ENCODE measurements around the gene SPAG5.

SPAG5 gene

DNA sequence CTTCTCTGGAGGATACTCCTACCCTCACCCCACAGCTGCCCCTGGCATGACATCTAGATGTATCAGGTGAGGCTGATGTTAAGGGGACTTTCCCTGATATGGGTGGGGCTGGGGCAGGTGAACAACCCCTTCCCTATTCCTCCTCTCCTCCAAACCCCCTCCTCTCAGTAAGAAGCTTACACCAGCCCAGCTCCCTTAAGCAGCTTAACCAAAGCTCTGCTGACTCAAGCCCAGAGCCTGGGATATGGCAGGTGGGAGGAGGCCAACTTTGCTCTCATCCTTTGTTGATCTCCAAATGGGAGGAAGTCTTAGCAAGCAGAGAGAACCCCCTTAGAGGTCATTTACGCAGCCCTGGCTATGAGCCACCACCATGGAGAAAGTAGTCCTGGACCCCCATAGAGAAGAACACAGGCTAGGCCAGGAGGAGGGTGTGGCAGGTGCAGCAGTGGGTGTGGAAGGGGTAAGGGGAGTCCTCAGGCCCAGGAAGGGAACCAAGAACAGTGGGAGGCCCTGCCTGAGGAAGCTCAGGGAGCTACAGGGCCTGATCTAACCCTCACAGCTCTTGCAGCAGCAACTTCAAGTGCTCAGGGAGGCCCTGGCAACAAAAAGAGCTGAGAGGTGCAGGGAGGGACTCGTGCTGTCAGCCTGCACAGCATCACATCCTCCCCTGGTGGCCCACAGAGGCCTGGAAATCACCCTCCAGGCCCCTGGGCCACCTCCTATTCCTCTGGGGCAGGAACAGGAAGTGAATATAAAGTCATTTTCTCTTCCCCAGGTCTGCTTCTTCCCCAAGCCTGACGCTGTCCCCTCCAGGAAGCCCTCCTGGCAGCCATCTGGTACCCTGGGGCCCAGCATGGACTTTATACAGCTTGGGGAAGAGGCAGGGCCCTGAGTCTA, 49.3 kb downstream of the SPAG5 start:
- H3K4me3 ChIP-seq (ENCODE audit: low read length) = no peak overlapping the region; the same call in 1 of the 2 replicates
- no peak for TF ChIP-seq ZNF274 (IDR thresholded peaks at IDR 0.05; ENCODE audit: low read depth, low read length)

DNA sequence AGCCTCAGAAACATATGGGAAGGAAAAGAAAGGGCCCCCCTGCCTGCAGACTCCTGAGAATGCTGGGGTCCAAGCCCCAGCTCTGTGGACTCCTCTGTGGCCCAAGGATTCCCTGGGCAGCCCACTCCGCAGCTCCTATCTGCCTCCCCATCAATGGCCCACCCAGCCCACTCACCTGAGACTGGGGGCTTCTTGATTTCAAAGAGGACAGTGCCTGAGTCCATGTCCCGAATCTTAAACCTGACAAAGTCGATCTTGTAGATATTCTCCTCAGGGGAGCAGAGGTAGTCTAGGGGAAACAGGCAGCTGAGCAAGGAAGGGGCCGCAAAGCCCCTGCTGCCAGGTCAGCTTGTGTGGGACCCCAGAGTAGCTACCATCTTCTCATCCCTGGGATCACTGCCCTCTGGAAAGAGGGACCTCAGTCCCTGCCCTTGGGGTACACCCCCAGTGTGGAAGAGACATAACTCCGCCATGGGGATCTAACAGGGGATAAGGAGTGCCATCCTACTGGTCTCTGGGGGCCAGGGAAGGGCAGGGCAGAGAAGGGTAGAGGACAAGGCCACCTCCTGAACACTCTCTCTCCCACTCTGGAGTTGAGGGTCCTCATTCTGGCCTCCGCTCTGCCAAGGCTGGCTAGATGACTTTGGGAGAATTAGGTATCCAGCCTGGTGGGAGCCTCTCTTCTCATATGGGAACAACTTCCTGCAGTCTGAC, 50.3 kb downstream of the SPAG5 start:
- no peak overlapping the region for H3K4me3 ChIP-seq (ENCODE audit: low read length)
- no peak for TF ChIP-seq ZNF274 (IDR thresholded peaks at IDR 0.05; ENCODE audit: low read depth, low read length)

DNA sequence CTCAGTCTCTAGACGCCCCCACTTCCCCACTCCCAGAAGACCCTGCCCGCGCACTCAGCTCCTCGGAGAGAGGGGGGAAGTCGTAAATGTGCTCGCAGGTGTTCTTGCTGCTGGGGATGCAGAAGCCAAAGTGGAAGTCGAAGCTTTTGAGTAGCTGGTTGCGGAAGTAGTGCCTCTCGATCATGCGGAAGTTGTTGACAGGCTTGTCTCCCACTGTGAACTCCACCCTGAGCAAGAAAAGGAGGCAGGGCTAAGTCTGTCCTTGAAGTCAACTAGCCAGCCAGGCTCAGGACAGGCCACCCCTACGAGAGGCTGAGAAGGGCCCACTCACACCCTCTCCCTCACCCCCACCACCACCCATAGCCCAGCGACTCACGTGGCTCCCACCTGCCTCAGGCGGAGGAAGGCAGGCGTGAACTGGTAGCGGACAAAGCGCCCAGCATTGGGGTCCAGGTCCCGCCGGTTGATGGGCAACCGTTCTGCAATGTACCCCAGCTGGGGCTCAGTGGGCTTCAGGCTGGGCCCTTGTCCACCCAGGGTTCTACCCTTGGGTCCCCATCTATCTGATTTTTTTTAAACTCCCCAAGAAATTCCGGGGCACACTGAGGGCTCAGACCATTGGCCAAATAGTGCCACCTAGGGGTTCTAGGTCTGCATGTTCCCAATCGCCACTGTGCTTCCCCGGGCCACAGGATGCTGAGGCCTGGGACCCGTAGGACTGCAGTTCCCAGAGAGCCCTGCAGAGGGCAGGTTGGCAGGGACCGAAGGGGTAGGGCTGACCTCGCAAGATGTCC, 51.0 kb downstream of the SPAG5 start:
- H3K4me3 ChIP-seq (ENCODE audit: low read length) = no peak overlapping the region
- TF ChIP-seq ZNF274 (IDR thresholded peaks at IDR 0.05; ENCODE audit: low read depth, low read length) = no peak

DNA sequence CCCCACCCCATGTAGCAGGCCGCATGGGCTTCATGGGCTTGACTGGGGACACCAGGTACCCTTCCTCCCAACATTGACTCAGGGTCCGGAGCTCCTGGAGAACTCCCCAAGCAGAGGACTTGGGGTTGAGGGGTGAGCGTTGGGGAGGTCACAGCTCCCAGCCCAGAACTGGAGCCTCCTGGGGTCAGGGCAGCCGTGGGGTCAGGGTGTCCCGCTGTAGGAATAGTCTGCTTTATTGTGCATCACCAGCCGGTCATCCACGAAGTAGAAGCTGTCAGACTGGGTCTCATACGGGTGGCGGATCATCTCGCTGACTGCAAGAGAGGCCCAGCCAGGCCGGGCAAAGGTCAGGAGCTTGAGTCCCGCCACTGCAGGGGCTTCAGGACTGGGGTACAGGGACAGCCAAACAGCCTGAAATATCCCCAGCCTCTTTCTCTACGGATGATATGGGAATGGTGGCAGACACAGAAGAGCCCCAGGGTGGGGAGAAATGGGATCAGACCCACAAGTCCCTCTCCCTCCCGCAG, 51.7 kb downstream of the SPAG5 start:
- no peak for TF ChIP-seq ZNF274 (IDR thresholded peaks at IDR 0.05; ENCODE audit: low read depth, low read length)
- H3K4me3 ChIP-seq (ENCODE audit: low read length) = no peak overlapping the region

DNA sequence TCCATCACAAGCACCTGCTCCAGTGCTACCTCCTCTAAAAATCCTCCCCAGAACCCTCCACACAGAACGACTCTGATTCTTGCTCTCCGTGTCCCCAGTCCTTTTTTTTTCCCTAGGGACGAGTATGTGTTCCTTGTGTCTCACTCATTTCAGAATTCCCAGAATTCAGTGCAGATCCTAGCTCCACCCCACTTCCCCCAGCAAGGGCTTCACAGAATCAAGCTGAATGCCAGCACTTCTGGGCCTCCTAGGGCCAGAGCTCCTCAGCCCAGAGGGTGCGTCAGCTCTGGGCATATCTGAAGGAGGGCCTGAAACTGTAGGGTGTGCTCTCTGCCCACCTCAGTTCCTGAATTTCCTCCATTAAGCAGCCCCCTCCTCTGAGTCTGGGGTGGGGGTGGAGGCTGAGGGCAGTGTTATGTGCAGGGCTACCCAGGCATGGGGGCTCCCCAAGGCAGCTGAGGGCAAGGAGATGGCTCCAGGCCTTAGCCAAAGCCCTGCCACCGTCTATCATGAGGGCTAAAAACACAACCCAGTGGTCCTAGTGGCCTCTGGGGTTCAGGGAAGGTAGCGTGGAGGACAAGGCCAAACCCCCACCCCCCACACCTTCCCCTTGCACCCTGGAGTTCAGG, 52.9 kb downstream of the SPAG5 start:
- TF ChIP-seq ZNF274 (IDR thresholded peaks at IDR 0.05; ENCODE audit: low read depth, low read length) = no peak
- no peak overlapping the region for H3K4me3 ChIP-seq (ENCODE audit: low read length)

DNA sequence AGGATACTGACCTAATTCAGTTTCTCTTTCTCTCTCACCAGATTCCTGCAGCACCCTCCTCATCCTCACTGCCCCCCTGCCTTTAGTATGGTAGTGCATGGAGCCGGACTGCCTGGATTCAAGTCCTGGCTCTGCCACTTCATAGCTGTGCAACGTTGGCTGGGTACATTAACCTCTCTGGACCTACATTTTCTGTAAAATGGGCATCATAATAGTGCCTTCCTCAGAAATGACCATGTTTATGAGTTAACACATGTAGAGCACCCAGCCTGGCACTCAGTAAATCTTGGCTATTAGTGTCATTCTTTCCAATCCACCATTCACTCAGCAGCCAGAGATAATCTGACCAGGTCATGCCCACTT, 53.7 kb downstream of the SPAG5 start:
- H3K4me3 ChIP-seq (ENCODE audit: low read length) = no peak overlapping the region

DNA sequence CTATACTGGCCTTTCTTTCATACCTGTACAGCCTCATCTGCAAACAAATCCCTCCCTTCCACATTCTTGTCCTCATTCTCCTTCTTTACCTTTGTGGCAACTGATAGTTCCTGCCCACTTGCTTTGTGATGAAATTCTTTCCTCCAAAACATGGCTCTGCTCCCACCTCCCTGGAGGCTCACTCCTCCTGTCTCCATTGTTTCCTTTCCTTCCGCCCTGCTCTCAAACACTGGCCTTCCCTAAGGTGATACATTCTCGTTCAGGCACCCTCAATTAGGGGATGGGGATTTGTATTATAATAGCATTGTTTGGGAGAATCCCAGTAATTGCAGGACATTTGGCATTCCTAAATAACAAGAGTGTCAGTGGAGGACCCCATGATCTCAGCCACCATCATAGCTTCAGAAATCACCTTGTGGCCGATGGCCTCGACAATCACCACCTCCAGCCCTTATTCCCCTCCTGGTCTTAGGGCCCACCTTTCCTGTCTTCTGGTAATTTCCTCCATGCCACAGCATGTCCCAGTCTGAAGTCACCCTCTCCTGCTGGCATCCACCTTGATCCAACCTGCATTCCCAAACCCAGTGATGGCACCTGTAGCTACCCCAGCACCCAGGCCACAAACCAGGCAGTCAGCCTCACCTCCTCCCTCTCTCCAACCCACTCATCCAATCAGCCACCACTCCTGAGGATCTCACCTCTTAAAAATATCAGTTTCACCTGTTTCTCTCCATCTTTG, 54.3 kb downstream of the SPAG5 start:
- TF ChIP-seq ZNF274 (IDR thresholded peaks at IDR 0.05; ENCODE audit: low read depth, low read length) = no peak
- H3K4me3 ChIP-seq (ENCODE audit: low read length) = no peak overlapping the region

More for the DNA sequence above, 53.7 kb downstream of the SPAG5 start:
- no peak for TF ChIP-seq ZNF274 (IDR thresholded peaks at IDR 0.05; ENCODE audit: low read depth, low read length)

DNA sequence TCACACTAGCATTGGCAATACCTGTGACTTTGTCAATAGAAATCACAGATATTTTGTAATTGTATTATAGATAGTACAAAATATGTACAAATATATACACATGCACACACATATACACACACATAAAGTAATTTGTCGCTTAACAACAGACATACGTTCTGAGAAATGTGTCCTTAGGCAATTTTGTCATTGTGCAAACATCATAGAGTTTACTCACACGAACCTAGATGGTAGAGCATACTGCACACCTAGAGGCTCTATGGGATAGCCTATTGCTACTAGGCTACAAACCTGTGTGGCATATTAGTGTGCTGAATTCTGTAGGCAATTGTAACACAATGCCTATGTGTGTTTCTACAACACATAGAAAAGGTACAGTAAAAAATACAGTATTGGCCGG, 57.4 kb downstream of the SPAG5 start:
- H3K4me3 ChIP-seq (ENCODE audit: low read length) = no peak overlapping the region
- no peak for TF ChIP-seq ZNF274 (IDR thresholded peaks at IDR 0.05; ENCODE audit: low read depth, low read length)

DNA sequence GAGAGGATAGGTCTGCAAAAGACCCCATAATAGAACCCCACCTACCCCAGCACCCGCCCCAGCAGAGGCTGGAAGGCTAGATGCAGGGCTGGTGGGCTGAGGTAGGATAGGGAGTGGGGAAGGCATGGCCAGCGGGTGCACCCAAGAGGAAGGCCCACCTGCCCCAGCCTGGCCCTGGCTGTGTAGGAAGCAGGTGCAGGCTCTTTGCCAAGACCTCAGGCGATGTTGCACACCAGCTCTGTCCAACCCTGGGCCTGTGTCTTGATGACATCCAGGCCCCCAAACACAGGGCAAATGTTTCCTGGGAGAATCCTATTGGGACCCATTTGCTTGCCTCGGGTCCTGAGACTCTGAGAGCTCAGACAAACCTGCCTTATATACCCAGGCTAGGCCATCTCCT, 58.6 kb downstream of the SPAG5 start:
- no peak for TF ChIP-seq ZNF274 (IDR thresholded peaks at IDR 0.05; ENCODE audit: low read depth, low read length)
- no peak overlapping the region for H3K4me3 ChIP-seq (ENCODE audit: low read length)

DNA sequence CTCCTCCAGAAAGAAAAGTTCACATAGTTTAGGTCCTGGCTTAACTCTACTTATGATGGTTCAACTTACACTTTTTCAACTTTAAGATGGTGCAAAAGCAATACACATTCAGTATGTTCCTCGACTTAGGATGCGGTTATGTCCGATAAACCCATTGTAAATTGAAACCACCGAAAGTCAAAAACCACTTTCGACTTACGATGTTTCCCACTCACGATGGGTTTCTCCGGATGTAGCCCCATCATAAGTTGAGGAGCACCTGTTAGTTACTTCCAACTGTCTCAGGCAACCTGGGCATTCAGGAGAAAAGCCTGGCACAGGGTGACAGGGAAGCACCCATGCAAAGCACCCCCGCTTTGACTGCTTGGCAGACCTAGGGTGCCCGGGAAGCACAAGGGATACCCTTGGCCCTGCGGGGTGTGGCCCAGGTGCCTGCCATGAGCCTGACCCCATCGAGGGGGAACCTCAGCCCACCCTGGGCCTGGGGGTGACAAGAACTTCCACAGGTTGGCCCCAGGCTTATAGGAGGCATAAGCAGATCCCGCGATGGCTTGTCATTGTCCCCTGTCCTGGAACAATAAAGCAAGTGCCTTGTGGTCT, 60.4 kb downstream of the SPAG5 start:
- no peak overlapping the region for H3K4me3 ChIP-seq (ENCODE audit: low read length)
- TF ChIP-seq ZNF274 (IDR thresholded peaks at IDR 0.05; ENCODE audit: low read depth, low read length) = no peak

DNA sequence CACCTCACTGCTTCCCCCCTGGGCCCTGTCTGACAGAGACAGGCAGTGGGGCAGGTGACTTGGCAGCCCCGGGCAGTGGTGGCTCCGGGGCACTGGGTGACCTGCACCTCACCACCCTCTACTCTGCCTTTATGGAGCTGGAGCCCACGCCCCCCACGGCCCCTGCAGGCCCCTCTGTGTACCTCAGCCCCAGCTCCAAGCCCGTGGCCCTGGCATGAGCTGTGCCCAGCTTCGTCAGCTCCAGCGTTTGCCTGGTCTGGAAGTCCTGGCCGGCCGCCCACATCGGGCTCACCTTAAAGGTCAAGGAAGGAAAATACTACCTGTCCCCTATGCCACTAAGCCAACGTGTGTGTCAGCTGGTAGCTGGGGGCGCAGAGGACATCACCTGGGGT, 61.6 kb downstream of the SPAG5 start:
- no peak overlapping the region for H3K4me3 ChIP-seq (ENCODE audit: low read length)
- TF ChIP-seq ZNF274 (IDR thresholded peaks at IDR 0.05; ENCODE audit: low read depth, low read length) = no peak

DNA sequence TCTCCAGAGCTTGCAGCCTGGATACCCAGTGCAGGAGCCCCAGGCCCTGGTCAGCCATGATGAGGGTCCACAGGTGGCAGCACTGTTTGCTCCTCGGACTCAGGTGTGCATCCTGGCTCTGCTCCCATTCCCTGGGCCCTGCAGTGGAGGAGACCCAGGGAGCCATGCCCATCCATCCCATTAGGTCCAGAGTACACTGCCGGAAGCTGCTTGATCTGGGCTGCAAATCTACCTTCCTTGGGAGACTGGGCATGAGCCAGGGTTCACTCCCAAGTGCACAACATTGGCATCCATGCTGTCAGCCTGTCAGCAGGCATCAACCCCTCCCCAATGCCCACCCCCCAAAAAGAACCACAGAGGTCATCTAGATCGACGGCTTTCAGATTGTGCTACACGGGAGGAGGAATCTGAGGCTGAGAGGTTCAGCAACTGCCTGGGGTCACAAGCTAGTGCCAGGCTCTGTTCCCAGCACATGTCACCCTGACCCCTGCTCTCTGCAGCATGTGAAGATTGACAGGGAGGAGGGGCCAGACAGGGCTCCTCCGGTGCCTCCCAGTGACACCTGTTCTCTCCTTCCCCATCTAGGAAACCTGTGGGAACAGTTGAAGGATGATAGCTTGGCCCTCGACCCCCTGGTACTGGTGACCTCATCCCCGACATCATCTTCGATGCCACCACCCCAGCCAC, 62.1 kb downstream of the SPAG5 start:
- H3K4me3 ChIP-seq (ENCODE audit: low read length) = no peak overlapping the region
- TF ChIP-seq ZNF274 (IDR thresholded peaks at IDR 0.05; ENCODE audit: low read depth, low read length) = no peak
